ENCODE data around the gene RBM14.
"Not testable (repeated sequence)": the region's sequence is repeated elsewhere in the genome, so short reads cannot be mapped to it uniquely, and the experiment has no call there.

Gene RBM14

DNA sequence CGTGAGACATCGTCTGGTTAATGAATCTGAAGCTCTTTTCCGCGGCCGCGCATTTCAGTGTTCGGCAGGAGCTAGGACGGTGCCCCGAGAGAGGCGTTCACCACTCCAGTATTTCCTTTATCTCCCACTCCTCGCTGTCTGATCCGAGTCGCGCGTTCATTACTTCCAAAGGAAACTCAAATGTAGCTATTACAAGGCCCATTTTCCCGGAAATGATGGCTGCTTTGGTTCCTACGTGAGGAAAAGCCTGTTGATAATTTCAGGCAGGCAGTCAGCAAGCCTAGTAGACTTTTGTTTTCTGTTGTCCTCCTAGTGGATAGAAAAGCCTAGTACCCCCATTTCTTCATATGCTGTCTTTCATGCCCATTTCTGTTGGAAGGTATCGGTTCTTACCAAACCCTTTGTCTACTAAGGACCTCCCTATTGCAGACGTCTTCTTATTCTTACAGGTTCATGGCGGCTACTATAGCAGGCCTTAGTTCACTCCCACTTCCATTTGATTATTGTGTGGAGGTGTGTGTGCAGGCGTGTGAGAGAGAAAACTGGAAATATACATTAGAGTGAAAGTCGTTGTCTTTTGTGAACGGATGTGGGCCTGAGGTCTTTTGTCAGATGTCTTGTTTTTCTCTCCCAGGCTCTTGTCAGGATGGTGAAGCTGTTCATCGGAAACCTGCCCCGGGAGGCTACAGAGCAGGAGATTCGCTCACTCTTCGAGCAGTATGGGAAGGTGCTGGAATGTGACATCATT is 22.8 kb downstream of the RBM14 start:
- DNase-seq (ENCODE audit: insufficient read length, low spot score) = no peak
- FAIRE-seq = peak; percentile 61
- TF ChIP-seq PAX5 (IDR thresholded peaks at IDR 0.05; ENCODE audit: insufficient read depth, low read length, severe bottlenecking) (no peak), POLR2A (IDR thresholded peaks at IDR 0.05; ENCODE audit: low read depth, low read length) (no peak), POU2F2 (IDR thresholded peaks at IDR 0.05; ENCODE audit: low read depth, low read length) (no peak), SPI1 (IDR thresholded peaks at IDR 0.05; ENCODE audit: low read depth, low read length) (no peak), POLR2AphosphoS5 (IDR thresholded peaks at IDR 0.05; ENCODE audit: low read depth, low read length) (no peak), TAF1 (IDR thresholded peaks at IDR 0.05; ENCODE audit: low read depth, low read length) (no peak)

DNA sequence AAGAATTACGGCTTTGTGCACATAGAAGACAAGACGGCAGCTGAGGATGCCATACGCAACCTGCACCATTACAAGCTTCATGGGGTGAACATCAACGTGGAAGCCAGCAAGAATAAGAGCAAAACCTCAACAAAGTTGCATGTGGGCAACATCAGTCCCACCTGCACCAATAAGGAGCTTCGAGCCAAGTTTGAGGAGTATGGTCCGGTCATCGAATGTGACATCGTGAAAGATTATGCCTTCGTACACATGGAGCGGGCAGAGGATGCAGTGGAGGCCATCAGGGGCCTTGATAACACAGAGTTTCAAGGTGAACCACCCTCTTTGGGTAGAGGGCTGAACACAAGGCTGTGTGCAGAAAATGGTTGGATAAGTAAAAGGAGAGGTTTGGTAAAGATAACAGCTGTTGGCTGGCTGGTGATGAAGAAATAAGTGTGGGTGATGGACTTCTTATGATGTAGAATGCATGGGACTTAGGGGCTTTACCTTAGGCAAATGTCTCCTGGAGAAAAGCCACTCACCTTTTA is 23.4 kb downstream of the RBM14 start:
- not testable (repeated sequence) for DNase-seq (ENCODE audit: insufficient read length, low spot score); FAIRE-seq

DNA sequence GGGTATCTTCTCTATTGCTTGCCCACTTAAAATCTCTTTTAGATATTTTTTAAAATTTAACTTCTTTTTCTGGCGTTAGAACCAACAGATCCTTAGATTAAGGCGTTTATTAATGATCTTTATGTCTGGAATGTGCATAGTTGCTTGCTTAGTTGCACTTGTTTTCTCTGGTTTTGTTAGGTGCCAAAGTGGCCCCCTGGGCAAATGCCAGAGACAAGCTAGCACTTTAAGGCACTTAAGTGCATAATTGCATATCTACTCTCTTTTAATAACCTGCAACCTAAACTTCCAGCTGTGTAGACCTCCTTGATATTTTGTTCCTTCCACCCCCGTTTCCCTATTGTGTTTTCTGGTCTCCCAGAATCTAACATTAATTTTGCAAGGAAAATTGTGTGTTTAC is 25.4 kb downstream of the RBM14 start:
- FAIRE-seq = no peak
- DNase-seq (ENCODE audit: insufficient read length, low spot score) = no peak
- TF ChIP-seq POLR2AphosphoS5 (IDR thresholded peaks at IDR 0.05; ENCODE audit: low read depth, low read length) (no peak), SPI1 (IDR thresholded peaks at IDR 0.05; ENCODE audit: low read depth, low read length) (no peak), POLR2A (IDR thresholded peaks at IDR 0.05; ENCODE audit: low read depth, low read length) (no peak), PAX5 (IDR thresholded peaks at IDR 0.05; ENCODE audit: insufficient read depth, low read length, severe bottlenecking) (no peak), TAF1 (IDR thresholded peaks at IDR 0.05; ENCODE audit: low read depth, low read length) (no peak), POU2F2 (IDR thresholded peaks at IDR 0.05; ENCODE audit: low read depth, low read length) (no peak)

- no peak for TF ChIP-seq SPI1 (IDR thresholded peaks at IDR 0.05; ENCODE audit: low read depth, low read length)
- TF ChIP-seq POLR2A (IDR thresholded peaks at IDR 0.05; ENCODE audit: low read depth, low read length) = no peak; the same call in 1 of the 2 replicates
- TF ChIP-seq PAX5 (IDR thresholded peaks at IDR 0.05; ENCODE audit: insufficient read depth, low read length, severe bottlenecking) = no peak
- TF ChIP-seq TAF1 (IDR thresholded peaks at IDR 0.05; ENCODE audit: low read depth, low read length) = no peak
- no peak for TF ChIP-seq POU2F2 (IDR thresholded peaks at IDR 0.05; ENCODE audit: low read depth, low read length)
- no peak for TF ChIP-seq POLR2AphosphoS5 (IDR thresholded peaks at IDR 0.05; ENCODE audit: low read depth, low read length)
- FAIRE-seq (no peak), DNase-seq (ENCODE audit: insufficient read length, low spot score) (no peak)
Measured at GRCh38 chr11:66643745-66644437, 27.5 kb downstream of the RBM14 start.

GRCh38 chr11:66646828-66647227 is 30.4 kb downstream of the RBM14 start:
- FAIRE-seq = no peak
- no peak for DNase-seq (ENCODE audit: insufficient read length, low spot score)
- TF ChIP-seq POLR2A (IDR thresholded peaks at IDR 0.05; ENCODE audit: low read depth, low read length) (0 out of 2 replicates have a peak, but pooled peaks have one; percentile 32), SPI1 (IDR thresholded peaks at IDR 0.05; ENCODE audit: low read depth, low read length) (no peak)

GRCh38 chr11:66649903-66650302 is 33.5 kb downstream of the RBM14 start:
- DNase-seq (ENCODE audit: insufficient read length, low spot score) (no peak), FAIRE-seq (no peak)
- TF ChIP-seq PAX5 (IDR thresholded peaks at IDR 0.05; ENCODE audit: insufficient read depth, low read length, severe bottlenecking) = no peak
- TF ChIP-seq POLR2A (IDR thresholded peaks at IDR 0.05; ENCODE audit: low read depth, low read length) = no peak
- no peak for TF ChIP-seq POU2F2 (IDR thresholded peaks at IDR 0.05; ENCODE audit: low read depth, low read length)
- TF ChIP-seq POLR2AphosphoS5 (IDR thresholded peaks at IDR 0.05; ENCODE audit: low read depth, low read length) = no peak; the same call in 1 of the 2 replicates
- TF ChIP-seq SPI1 (IDR thresholded peaks at IDR 0.05; ENCODE audit: low read depth, low read length) = no peak
- no peak for TF ChIP-seq TAF1 (IDR thresholded peaks at IDR 0.05; ENCODE audit: low read depth, low read length)

DNA sequence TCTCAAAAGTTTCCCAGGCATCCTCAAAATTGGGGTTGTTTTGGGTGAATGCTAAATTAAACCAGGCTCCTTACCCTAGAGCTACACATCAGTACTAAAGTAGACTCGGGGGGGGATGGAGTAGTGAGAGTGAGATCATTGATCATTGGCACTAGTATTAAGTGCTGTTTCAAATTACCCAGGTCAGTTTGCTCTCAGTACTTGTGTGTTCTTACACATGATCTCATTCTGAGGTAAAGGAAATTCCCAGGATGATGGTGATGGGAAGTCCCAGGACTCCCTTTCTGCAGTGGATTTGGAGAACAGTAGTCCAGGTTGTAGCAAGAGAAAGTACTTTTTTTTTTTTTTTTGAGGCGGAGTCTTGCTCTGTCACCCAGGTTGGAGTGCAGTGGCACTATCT is 34.6 kb downstream of the RBM14 start:
- DNase-seq (ENCODE audit: insufficient read length, low spot score) = no peak
- no peak for FAIRE-seq
- TF ChIP-seq POLR2A (IDR thresholded peaks at IDR 0.05; ENCODE audit: low read depth, low read length) = peak; percentile 45; the same call in 1 of the 2 replicates
- TF ChIP-seq POLR2AphosphoS5 (IDR thresholded peaks at IDR 0.05; ENCODE audit: low read depth, low read length) = no peak; the same call in none of the 2 replicates

- DNase-seq (ENCODE audit: insufficient read length, low spot score) (no peak), FAIRE-seq (no peak)
- TF ChIP-seq POU2F2 (IDR thresholded peaks at IDR 0.05; ENCODE audit: low read depth, low read length) (no peak), POLR2AphosphoS5 (IDR thresholded peaks at IDR 0.05; ENCODE audit: low read depth, low read length) (peak; percentile 88), PAX5 (IDR thresholded peaks at IDR 0.05; ENCODE audit: insufficient read depth, low read length, severe bottlenecking) (no peak), POLR2A (IDR thresholded peaks at IDR 0.05; ENCODE audit: low read depth, low read length) (peak; percentile 68), TAF1 (IDR thresholded peaks at IDR 0.05; ENCODE audit: low read depth, low read length) (no peak), SPI1 (IDR thresholded peaks at IDR 0.05; ENCODE audit: low read depth, low read length) (no peak)
Measured at GRCh38 chr11:66652651-66653050, 36.2 kb downstream of the RBM14 start.

DNA sequence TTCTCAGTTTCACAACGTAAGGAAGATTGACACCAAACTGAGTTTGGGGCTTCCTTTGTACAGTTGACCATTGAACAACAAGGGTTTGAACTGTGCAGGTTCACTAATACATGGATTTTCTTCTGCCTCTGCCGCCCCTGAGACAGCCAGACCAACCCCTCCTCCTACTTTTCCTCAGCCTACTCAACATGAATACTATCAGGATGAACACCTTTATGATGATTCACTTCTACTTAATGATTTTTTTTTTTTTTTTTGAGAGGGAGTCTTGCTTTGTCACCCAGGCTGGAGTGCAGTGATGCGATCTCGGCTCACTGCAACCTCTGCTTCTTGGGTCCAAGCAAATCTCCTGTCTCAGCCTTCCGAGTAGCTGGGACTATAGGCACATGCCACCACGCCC is 36.7 kb downstream of the RBM14 start:
- no peak for DNase-seq (ENCODE audit: insufficient read length, low spot score)
- no peak for TF ChIP-seq SPI1 (IDR thresholded peaks at IDR 0.05; ENCODE audit: low read depth, low read length)
- no peak for TF ChIP-seq POLR2AphosphoS5 (IDR thresholded peaks at IDR 0.05; ENCODE audit: low read depth, low read length)
- TF ChIP-seq POU2F2 (IDR thresholded peaks at IDR 0.05; ENCODE audit: low read depth, low read length) = no peak
- TF ChIP-seq TAF1 (IDR thresholded peaks at IDR 0.05; ENCODE audit: low read depth, low read length) = no peak
- TF ChIP-seq POLR2A (IDR thresholded peaks at IDR 0.05; ENCODE audit: low read depth, low read length) = no peak
- TF ChIP-seq PAX5 (IDR thresholded peaks at IDR 0.05; ENCODE audit: insufficient read depth, low read length, severe bottlenecking) = no peak
- FAIRE-seq = no peak

DNA sequence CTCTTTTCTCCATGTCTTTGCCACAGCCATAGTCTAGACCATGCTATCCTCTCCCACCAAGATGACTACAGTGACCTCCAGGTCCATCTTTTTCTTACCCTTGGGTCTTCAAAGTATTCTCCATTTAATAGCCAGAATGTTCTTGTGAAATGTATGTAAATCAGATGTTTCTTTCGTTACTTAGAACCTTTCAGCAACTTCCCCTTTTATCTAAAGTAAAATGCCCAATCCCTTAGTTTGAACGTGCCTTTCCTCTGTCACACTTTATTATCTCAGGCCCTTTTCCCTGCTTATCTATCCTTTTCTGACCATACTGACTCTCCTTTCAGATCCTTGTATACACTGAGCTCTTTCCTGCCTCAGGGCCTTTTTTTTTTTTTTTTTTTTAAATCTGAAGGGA is 43.3 kb downstream of the RBM14 start:
- FAIRE-seq = peak; percentile 28
- TF ChIP-seq SPI1 (IDR thresholded peaks at IDR 0.05; ENCODE audit: low read depth, low read length) (peak; percentile 57; the same call in 1 of the 2 replicates), TAF1 (IDR thresholded peaks at IDR 0.05; ENCODE audit: low read depth, low read length) (no peak)
- no peak for DNase-seq (ENCODE audit: insufficient read length, low spot score)
